Suprapubic skin (tissue), 4 donors: ENCODE results near the gene HAUS7. TPM values are rescaled to one million over a fixed set of nuclear protein-coding genes. Genes with fewer than 3 reads are reported as not detected.
A peak's percentile ranks its signal among the peaks of the same experiment; 100 is the strongest.

Source experiments
- DNase-seq, 2 donors: peaks; one replicate each; pipeline ENCODE4 v3.0.0-alpha.2; 2019; ENCODE audit warnings: low spot score in 2 of 2
- H3K27ac ChIP-seq: fragments of 200-600 bp; sonication (generic); one replicate; pipeline ENCODE4 v1.5.1; 2019
- H3K27me3 ChIP-seq: fragments of 200-600 bp; sonication (generic); one replicate; pipeline ENCODE4 v1.5.1; 2019
- H3K36me3 ChIP-seq: fragments of 200-600 bp; sonication (generic); one replicate; pipeline ENCODE4 v1.5.1; 2019
- H3K4me1 ChIP-seq: fragments of 200-600 bp; sonication (generic); one replicate; pipeline ENCODE4 v1.5.1; 2019
- H3K4me3 ChIP-seq: fragments of 200-600 bp; sonication (generic); one replicate; pipeline ENCODE4 v1.5.1; 2019; ENCODE audit warnings: mild to moderate bottlenecking
- H3K9me3 ChIP-seq: fragments of 200-600 bp; sonication (generic); one replicate; pipeline ENCODE4 v1.5.1; 2019
- EP300 ChIP-seq: sonication (generic); formaldehyde crosslinking; IDR thresholded peaks from one replicate; pipeline ENCODE4 v1.6.1; 2017; ENCODE audit warnings: antibody characterized with exemption
- POLR2A ChIP-seq, 2 donors: fragments of 450-650 bp; IDR thresholded peaks; one replicate each; pipeline ENCODE4 v1.6.1; 2017; ENCODE audit warnings: antibody characterized with exemption in 2 of 2, mild to moderate bottlenecking in 2 of 2, moderate library complexity in 2 of 2
- POLR2AphosphoS5 ChIP-seq, 3 donors: sonication (generic); formaldehyde crosslinking; IDR thresholded peaks; one replicate each; pipeline ENCODE4 v1.6.1; 2017; ENCODE audit warnings: antibody characterized with exemption in 3 of 3
- WGBS: methylation state at CpG from one replicate; pipeline ENCODE4 v1.1.5; 2018; 5-methylcytosine and 5-hydroxymethylcytosine counted together
- total RNA-seq, 4 donors: library from RNA; depleted of rRNA; stranded (reverse); fragments of >200 nt; gene quantifications; one replicate each; pipeline ENCODE4 v1.1.0, GENCODE V29; 2016
- TF ChIP-seq, protein P1 (sequence below), 2 donors: fragments of 200-600 bp in 1 of 2; fragments of 450-650 bp in 1 of 2; sonication (generic) in 1 of 2; IDR thresholded peaks; one replicate each; pipeline ENCODE4 v1.5.1; 2016 to 2019; ENCODE audit warnings: antibody characterized with exemption in 2 of 2, mild to moderate bottlenecking in 1 of 2, moderate library complexity in 1 of 2

HAUS7 gene
- total RNA-seq, 4 donors from 2014 or later = 16.4 to 43.4 (median 18.9) TPM

DNA sequence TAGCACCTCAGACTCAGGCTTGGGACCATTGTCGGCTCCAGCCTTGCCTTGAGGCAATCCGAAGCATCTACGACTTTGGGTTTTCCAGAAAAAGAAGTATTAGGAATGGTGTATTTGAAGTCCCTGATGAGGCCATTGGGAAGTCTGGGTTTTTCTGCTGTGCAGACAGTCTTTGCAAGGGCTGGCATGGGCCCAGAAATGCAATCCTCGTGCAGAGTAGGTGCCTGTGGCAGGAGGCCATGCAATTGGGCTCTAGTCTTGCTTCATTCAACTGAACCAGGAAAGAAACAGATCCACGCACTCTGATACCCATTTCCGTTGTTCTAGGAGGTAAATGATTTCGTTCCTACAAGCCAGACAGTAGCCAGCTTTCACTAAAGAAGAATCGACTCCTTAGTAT, 46.7 kb downstream of the HAUS7 start:
- Histone ChIP-seq H3K9me3 (no peaks in the 10 kb centered on the region), H3K27ac (no peak overlapping the region), H3K36me3 (no peaks in the 10 kb centered on the region), H3K4me1 (no peaks in the 10 kb centered on the region), H3K27me3 (no peaks in the 10 kb centered on the region), H3K4me3 (no peak overlapping the region)
- no peak for TF ChIP-seq POLR2AphosphoS5 (IDR thresholded peaks at IDR 0.05)
- no peak for TF ChIP-seq EP300
- TF ChIP-seq, protein P1, sequence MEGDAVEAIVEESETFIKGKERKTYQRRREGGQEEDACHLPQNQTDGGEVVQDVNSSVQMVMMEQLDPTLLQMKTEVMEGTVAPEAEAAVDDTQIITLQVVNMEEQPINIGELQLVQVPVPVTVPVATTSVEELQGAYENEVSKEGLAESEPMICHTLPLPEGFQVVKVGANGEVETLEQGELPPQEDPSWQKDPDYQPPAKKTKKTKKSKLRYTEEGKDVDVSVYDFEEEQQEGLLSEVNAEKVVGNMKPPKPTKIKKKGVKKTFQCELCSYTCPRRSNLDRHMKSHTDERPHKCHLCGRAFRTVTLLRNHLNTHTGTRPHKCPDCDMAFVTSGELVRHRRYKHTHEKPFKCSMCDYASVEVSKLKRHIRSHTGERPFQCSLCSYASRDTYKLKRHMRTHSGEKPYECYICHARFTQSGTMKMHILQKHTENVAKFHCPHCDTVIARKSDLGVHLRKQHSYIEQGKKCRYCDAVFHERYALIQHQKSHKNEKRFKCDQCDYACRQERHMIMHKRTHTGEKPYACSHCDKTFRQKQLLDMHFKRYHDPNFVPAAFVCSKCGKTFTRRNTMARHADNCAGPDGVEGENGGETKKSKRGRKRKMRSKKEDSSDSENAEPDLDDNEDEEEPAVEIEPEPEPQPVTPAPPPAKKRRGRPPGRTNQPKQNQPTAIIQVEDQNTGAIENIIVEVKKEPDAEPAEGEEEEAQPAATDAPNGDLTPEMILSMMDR (IDR thresholded peaks at IDR 0.05) = no peak
- TF ChIP-seq POLR2A (IDR thresholded peaks at IDR 0.05) = no peak
- 79% methylated on average over 8 of the region's 8 CpGs for WGBS
- no peak for DNase-seq

- Histone ChIP-seq H3K9me3 (no peaks in the 10 kb centered on the region), H3K4me1 (no peaks in the 10 kb centered on the region), H3K36me3 (no peaks in the 10 kb centered on the region), H3K4me3 (no peak overlapping the region), H3K27me3 (no peaks in the 10 kb centered on the region), H3K27ac (no peak overlapping the region)
- 97% methylated on average over 15 of the region's 18 CpGs for WGBS
- TF ChIP-seq, protein P1 (IDR thresholded peaks at IDR 0.05) = no peak
- DNase-seq = peak in 1 of 2 donors; percentile 29
Observed at GRCh38 chrX:153421856-153422255, 48.5 kb downstream of the HAUS7 start.

- DNase-seq = peak in 1 of 2 donors; percentile 42
- Histone ChIP-seq H3K9me3 (no peaks in the 10 kb centered on the region), H3K4me1 (no peaks in the 10 kb centered on the region), H3K27me3 (no peaks in the 10 kb centered on the region), H3K27ac (no peak overlapping the region), H3K36me3 (no peaks in the 10 kb centered on the region), H3K4me3 (no peak overlapping the region)
- TF ChIP-seq EP300 = no peak
- no peak for TF ChIP-seq POLR2AphosphoS5 (IDR thresholded peaks at IDR 0.05)
- TF ChIP-seq, protein P1 (IDR thresholded peaks at IDR 0.05) = no peak
- TF ChIP-seq POLR2A (IDR thresholded peaks at IDR 0.05) = no peak
- 77% methylated on average over 24 of the region's 91 CpGs for WGBS
Observed at GRCh38 chrX:153420851-153421599, 49.4 kb downstream of the HAUS7 start.

- H3K4me1 ChIP-seq = peaks cover under 1% of the 10 kb centered on the region
- DNase-seq = no peak
- H3K9me3 ChIP-seq = no peaks in the 10 kb centered on the region
- no peak overlapping the region for H3K27ac ChIP-seq
- H3K27me3 ChIP-seq = no peaks in the 10 kb centered on the region
- no peaks in the 10 kb centered on the region for H3K36me3 ChIP-seq
- WGBS = 85% methylated on average over 8 of the region's 8 CpGs
- TF ChIP-seq EP300 = no peak
- TF ChIP-seq POLR2AphosphoS5 (IDR thresholded peaks at IDR 0.05) = no peak
- TF ChIP-seq POLR2A (IDR thresholded peaks at IDR 0.05) = no peak
- TF ChIP-seq, protein P1 (IDR thresholded peaks at IDR 0.05) = no peak
- no peak overlapping the region for H3K4me3 ChIP-seq
Observed at GRCh38 chrX:153417637-153418036, 52.7 kb downstream of the HAUS7 start.

DNA sequence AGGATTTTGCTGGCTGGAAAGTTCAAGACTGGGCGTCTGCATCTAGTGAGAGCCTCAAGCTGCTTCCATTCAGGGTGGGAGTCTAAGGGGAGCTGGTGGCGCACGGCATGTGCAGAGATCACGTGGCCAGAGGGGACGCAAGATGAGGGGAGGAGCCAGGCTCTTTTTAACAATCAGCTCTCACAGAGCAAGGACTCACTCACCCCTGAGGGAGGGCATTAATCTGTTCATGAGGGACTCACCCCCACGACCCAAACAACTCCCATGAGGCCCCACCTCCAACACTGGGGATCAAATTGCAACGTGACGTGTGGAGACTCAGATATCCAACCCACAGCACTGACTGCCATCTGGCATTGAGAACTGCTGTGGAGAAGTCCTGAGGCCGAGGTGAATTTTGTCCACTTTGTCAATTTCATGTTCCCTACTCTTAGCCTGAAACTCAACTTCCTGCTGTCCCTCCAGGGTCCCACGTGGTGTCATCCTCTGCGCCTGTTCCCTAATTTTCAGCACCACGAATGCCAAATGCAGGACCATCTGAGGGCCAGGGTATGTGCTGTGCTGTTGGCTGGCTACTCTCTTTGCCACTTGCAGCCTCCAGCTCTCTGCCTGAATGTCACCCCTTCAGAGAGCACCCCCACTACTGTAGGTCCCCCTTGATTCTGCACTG, 53.5 kb downstream of the HAUS7 start:
- Histone ChIP-seq H3K27ac (no peak overlapping the region), H3K27me3 (no peaks in the 10 kb centered on the region), H3K4me3 (no peak overlapping the region), H3K4me1 (peaks cover 8% of the 10 kb centered on the region), H3K36me3 (no peaks in the 10 kb centered on the region), H3K9me3 (no peaks in the 10 kb centered on the region)
- WGBS = 59% methylated on average over 12 of the region's 12 CpGs
- no peak for TF ChIP-seq POLR2A (IDR thresholded peaks at IDR 0.05)
- no peak for TF ChIP-seq POLR2AphosphoS5 (IDR thresholded peaks at IDR 0.05)
- DNase-seq = no peak
